Endothelial cell of umbilical vein (primary cell): ENCODE data around the gene LAPTM4A. TPM values are rescaled to one million over a fixed set of nuclear protein-coding genes. Genes with fewer than 3 reads are reported as not detected.

ENCODE experiments used
- BruUV-seq: library from RNA; stranded (reverse); fragments of 400-500 nt; replicated peaks from 2 replicates; lab custom pipeline; 2021; lab: Mats Ljungman, UMichigan
- CTCF ChIA-PET: fragments of 300-600, 350-600 bp; sonication (Branson Sonifier 250); formaldehyde crosslinking; loops from one replicate; lab custom pipeline; 2021; ENCODE audit warnings: antibody characterized with exemption, inconsistent platforms; lab: Charles Lee
- POLR2A ChIA-PET: fragments of 300-600, 350-600 bp; sonication (Branson Sonifier 250); formaldehyde crosslinking; loops from one replicate; lab custom pipeline; 2021; ENCODE audit warnings: antibody characterized with exemption, inconsistent platforms; lab: Charles Lee
- DNase-seq: peaks from one replicate; pipeline ENCODE4 v3.0.0-alpha.2; 2011; ENCODE audit warnings: low read depth, low spot score
- FAIRE-seq: peaks from 2 replicates; lab custom pipeline; 2011; peaks lifted over from hg19 to GRCh38; lab: Jason Lieb, UNC
- H2AFZ ChIP-seq: 2 replicates; pipeline ENCODE4 v1.6.0; 2012; ENCODE audit warnings: low read depth, low read length, control low read depth, inconsistent platforms
- H3K27ac ChIP-seq: 2 replicates; pipeline ENCODE4 v1.5.1; 2011; ENCODE audit warnings: low read depth, mild to moderate bottlenecking, control low read depth, low read length, moderate library complexity; ENCODE audit not compliant: insufficient read depth
- H3K27me3 ChIP-seq, 2 experiments: 2 replicates each; pipeline versions ENCODE4 v1.6.0 to v1.6.1; 2011; ENCODE audit warnings: low read length in 2 of 2, mixed read lengths in 1 of 2; ENCODE audit not compliant: control insufficient read depth in 2 of 2, insufficient read depth in 2 of 2
- H3K36me3 ChIP-seq, 2 experiments: 2 replicates in 1 of 2; 3 replicates in 1 of 2; pipeline ENCODE4 v1.5.1; 2011; ENCODE audit warnings: low read length in 2 of 2, mild to moderate bottlenecking in 1 of 2, moderate library complexity in 1 of 2; ENCODE audit not compliant: control insufficient read depth in 2 of 2, insufficient read depth in 2 of 2; ENCODE audit errors: extremely low read depth in 1 of 2
- H3K4me1 ChIP-seq: 3 replicates; pipeline ENCODE4 v1.5.1; 2011; ENCODE audit warnings: mild to moderate bottlenecking, low read length; ENCODE audit not compliant: control insufficient read depth, insufficient read depth; ENCODE audit errors: extremely low read depth
- H3K4me2 ChIP-seq: 2 replicates; pipeline ENCODE4 v1.6.1; 2011; ENCODE audit warnings: low read length, control low read depth, mixed read lengths; ENCODE audit not compliant: insufficient read depth
- H3K4me3 ChIP-seq, 3 experiments: fragments of 200-600 bp in 1 of 3; sonication (generic), shearing (Covaris generic) in 1 of 3; replicated peaks in 1 of 3; 2 replicates each; pipeline ENCODE4 v1.5.1; 2011 to 2016; ENCODE audit warnings: control low read depth in 3 of 3, low read length in 3 of 3, mild to moderate bottlenecking in 2 of 3, inconsistent platforms in 1 of 3, low read depth in 1 of 3, moderate library complexity in 1 of 3; ENCODE audit not compliant: insufficient read depth in 1 of 3
- H3K79me2 ChIP-seq: 2 replicates; pipeline ENCODE4 v1.6.0; 2012; ENCODE audit warnings: low read length, inconsistent platforms; ENCODE audit not compliant: control insufficient read depth, insufficient read depth
- H3K9ac ChIP-seq: replicated peaks from 2 replicates; pipeline ENCODE3; 2011; ENCODE audit warnings: low read length, control low read depth; ENCODE audit not compliant: insufficient read depth; ENCODE audit errors: extremely low read depth
- H3K9me1 ChIP-seq: replicated peaks from 3 replicates; pipeline ENCODE4 v1.6.0; 2011; ENCODE audit warnings: mild to moderate bottlenecking, low read length; ENCODE audit not compliant: control insufficient read depth, insufficient read depth; ENCODE audit errors: extremely low read depth
- H3K9me3 ChIP-seq: replicated peaks from 2 replicates; pipeline ENCODE4 v1.5.1; 2012; ENCODE audit warnings: low read length, inconsistent platforms; ENCODE audit not compliant: control insufficient read depth, insufficient read depth
- H4K20me1 ChIP-seq: replicated peaks from 2 replicates; pipeline ENCODE3; 2011; ENCODE audit warnings: mild to moderate bottlenecking, low read length; ENCODE audit not compliant: control insufficient read depth, insufficient read depth; ENCODE audit errors: extremely low read depth
- CTCF ChIP-seq, 2 donors: IDR thresholded peaks; 1 replicate in 1 of 2; 2 replicates in 1 of 2; pipeline ENCODE4 v1.5.1; 2011; ENCODE audit warnings: low read length in 2 of 2, mild to moderate bottlenecking in 2 of 2, moderate library complexity in 2 of 2, control low read depth in 1 of 2, inconsistent platforms in 1 of 2, low read depth in 1 of 2; ENCODE audit not compliant: insufficient read depth in 1 of 2; ENCODE audit errors: extremely low read depth in 1 of 2
- EZH2 ChIP-seq: IDR thresholded peaks from 2 replicates; pipeline ENCODE4 v1.6.1; 2012; ENCODE audit warnings: borderline replicate concordance, low read depth, mild to moderate bottlenecking, moderate library complexity, low read length, inconsistent platforms; ENCODE audit not compliant: severe bottlenecking
- FOS ChIP-seq: IDR thresholded peaks from 2 replicates; pipeline ENCODE4 v1.6.1; 2011; ENCODE audit warnings: mild to moderate bottlenecking, low read length, moderate library complexity, borderline replicate concordance; ENCODE audit not compliant: insufficient read depth
- GATA2 ChIP-seq: IDR thresholded peaks from 2 replicates; pipeline ENCODE4 v1.7.0; 2011; ENCODE audit warnings: low read depth, mild to moderate bottlenecking, moderate library complexity, mixed read lengths, low read length; ENCODE audit not compliant: insufficient read length, insufficient read depth
- JUN ChIP-seq: IDR thresholded peaks from 2 replicates; pipeline ENCODE4 v1.6.1; 2011; ENCODE audit warnings: borderline replicate concordance, low read depth; ENCODE audit not compliant: insufficient read length, insufficient read depth
- MAX ChIP-seq: IDR thresholded peaks from 2 replicates; pipeline ENCODE4 v1.6.1; 2011; ENCODE audit not compliant: insufficient read depth, insufficient read length
- MYC ChIP-seq: IDR thresholded peaks from one replicate; pipeline ENCODE4 v1.6.1; 2011; ENCODE audit warnings: mild to moderate bottlenecking, low read depth, low read length
- POLR2A ChIP-seq: IDR thresholded peaks from 2 replicates; pipeline ENCODE4 v1.6.1; 2012; ENCODE audit warnings: low read depth, mild to moderate bottlenecking, control low read depth, low read length
- POLR2AphosphoS5 ChIP-seq: IDR thresholded peaks from 2 replicates; pipeline ENCODE4 v1.6.1; 2012; ENCODE audit warnings: low read depth, mild to moderate bottlenecking, control low read depth, low read length, moderate library complexity; ENCODE audit not compliant: insufficient read depth
- dilution Hi-C: fragments of 300-500 bp; cut with MboI; formaldehyde crosslinking; loops from one replicate; pipeline ENCODE4 v1.15.0; 2019; ENCODE audit warnings: low sequenced_read_pairs; ENCODE audit not compliant: extremely low pct_ligation_motif_present
- intact Hi-C: fragments of 100-400 bp; cut with micrococcal nuclease; formaldehyde crosslinking; loops from one replicate; pipeline ENCODE4 v1.10.0; 2022
- polyA plus RNA-seq, 4 experiments: library from polyadenylated mRNA; depleted of rRNA in 3 of 4; stranded (reverse) in 3 of 4; unstranded in 1 of 4; fragments of >200 nt; gene quantifications; 2 replicates each; pipeline versions ENCODE4 v1.2.1 to v1.2.3, GENCODE V29; 2011 to 2012; ENCODE audit warnings: missing spikeins in 1 of 4
- total RNA-seq: library from RNA; stranded (reverse); gene quantifications from 2 replicates; pipeline ENCODE4 v1.2.3, GENCODE V29; 2021

Gene LAPTM4A
- total and polyA plus RNA-seq, 2 donors (not counting 3 experiments of a cell fraction or from before 2014, with no cell fraction given) = 155 to 427 TPM

DNA sequence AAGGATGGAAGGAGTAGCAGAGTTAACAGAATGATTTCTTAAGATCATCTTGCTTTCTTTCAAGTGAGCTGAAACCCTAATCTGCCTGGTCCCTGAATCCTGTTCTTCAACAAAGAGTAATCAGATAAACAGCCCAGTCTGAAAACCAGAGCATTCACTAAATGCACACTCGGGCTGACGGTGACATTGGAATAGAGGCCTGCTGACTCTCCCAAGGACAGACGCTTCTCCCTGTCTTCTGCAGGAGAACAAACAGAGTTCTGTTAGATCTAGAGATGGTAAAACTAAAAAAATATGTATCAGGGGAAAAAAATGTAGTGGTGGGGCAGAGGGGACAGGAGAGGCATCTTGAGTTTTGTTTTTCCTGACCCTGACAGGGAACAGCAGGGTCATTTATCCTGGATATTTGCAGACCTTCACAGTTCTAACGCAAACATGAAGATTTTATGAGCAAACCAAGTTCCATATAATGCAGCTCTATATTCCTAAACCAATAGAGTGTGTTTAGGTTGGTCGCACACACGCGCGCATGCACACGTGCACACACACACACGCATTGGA lies 46.3 kb downstream of the LAPTM4A start:
- DNase-seq (no peak), FAIRE-seq (no peak)
- Histone ChIP-seq H3K4me2 (no peak overlapping the region), H3K27me3 (no peaks in the 10 kb centered on the region), H3K9me3 (no peaks in the 10 kb centered on the region), H3K9me1 (no peaks in the 10 kb centered on the region), H3K4me1 (no peaks in the 10 kb centered on the region), H3K36me3 (no peaks in the 10 kb centered on the region), H3K9ac (no peak overlapping the region), H2AFZ (no peak overlapping the region), H3K79me2 (no peaks in the 10 kb centered on the region), H3K4me3 (no peak overlapping the region), H3K27ac (no peak overlapping the region), H4K20me1 (no peaks in the 10 kb centered on the region)
- intact Hi-C loops = no loop called here
- no TSS peak for BruUV-seq
- POLR2A ChIA-PET = no interaction called here
- dilution Hi-C loops = no loop called here
- CTCF ChIA-PET = no interaction called here
- TF ChIP-seq EZH2 = no peak
- no peak for TF ChIP-seq MYC
- TF ChIP-seq JUN = no peak
- TF ChIP-seq POLR2A = no peak
- no peak for TF ChIP-seq CTCF (IDR thresholded peaks at IDR 0.05; ENCODE audit: extremely low read depth in 1 of 2, insufficient read depth in 1 of 2, low read depth in 1 of 2, low read length in 2 of 2)
- TF ChIP-seq POLR2AphosphoS5 = no peak
- TF ChIP-seq GATA2 = no peak
- TF ChIP-seq MAX = no peak
- TF ChIP-seq FOS = no peak
